CD14-positive monocyte (primary cell): Measurements from ENCODE around the gene YBX2. TPM values are rescaled to one million over a fixed set of nuclear protein-coding genes. Genes with fewer than 3 reads are reported as not detected.

Experiments
- DNase-seq, 3 donors: peaks; one replicate each; pipeline ENCODE4 v3.0.0-alpha.2; 2011 to 2022
- H2AFZ ChIP-seq: 2 replicates; pipeline ENCODE4 v1.6.0; 2012; ENCODE audit warnings: mild to moderate bottlenecking, low read depth, low read length, inconsistent platforms; ENCODE audit not compliant: insufficient read depth, poor library complexity, severe bottlenecking
- H3K27ac ChIP-seq, 2 donors: 1 replicate in 1 of 2; 2 replicates in 1 of 2; pipeline ENCODE4 v1.5.1; 2012 to 2013; ENCODE audit warnings: low read length in 2 of 2, control low read depth in 1 of 2, inconsistent platforms in 1 of 2, low read depth in 1 of 2, mild to moderate bottlenecking in 1 of 2
- H3K27me3 ChIP-seq, 2 donors: one replicate each; pipeline versions ENCODE4 v1.6.0 to v1.6.1; 2011 to 2013; ENCODE audit warnings: low read length in 2 of 2; ENCODE audit not compliant: control insufficient read depth in 2 of 2, insufficient read depth in 2 of 2
- H3K36me3 ChIP-seq, 2 donors: replicated peaks in 1 of 2; 1 replicate in 1 of 2; 2 replicates in 1 of 2; pipeline versions ENCODE4 v1.5.1 to v1.6.1; 2012 to 2013; ENCODE audit warnings: low read length in 2 of 2, control low read depth in 1 of 2, inconsistent platforms in 1 of 2, mild to moderate bottlenecking in 1 of 2; ENCODE audit not compliant: insufficient read depth in 2 of 2, control insufficient read depth in 1 of 2
- H3K4me1 ChIP-seq, 2 donors: 1 replicate in 1 of 2; 2 replicates in 1 of 2; pipeline versions ENCODE4 v1.5.1 to v1.6.1; 2012 to 2013; ENCODE audit warnings: low read length in 2 of 2, control low read depth in 1 of 2, inconsistent platforms in 1 of 2, mild to moderate bottlenecking in 1 of 2, moderate library complexity in 1 of 2; ENCODE audit not compliant: insufficient read depth in 2 of 2, control insufficient read depth in 1 of 2
- H3K4me2 ChIP-seq: replicated peaks from 2 replicates; pipeline ENCODE3; 2012; ENCODE audit warnings: low read length, moderate library complexity, mild to moderate bottlenecking; ENCODE audit not compliant: poor library complexity, severe bottlenecking; ENCODE audit errors: extremely low read depth
- H3K4me3 ChIP-seq, 3 experiments: fragments of 200-600 bp in 1 of 3; sonication (generic) in 1 of 3; replicated peaks in 1 of 3; 1 replicate in 2 of 3; 2 replicates in 1 of 3; pipeline ENCODE4 v1.5.1; 2011 to 2013; ENCODE audit warnings: low read length in 3 of 3, mild to moderate bottlenecking in 3 of 3, control low read depth in 2 of 3, low read depth in 2 of 3, inconsistent platforms in 1 of 3, moderate library complexity in 1 of 3
- H3K79me2 ChIP-seq: 2 replicates; pipeline ENCODE4 v1.6.0; 2012; ENCODE audit warnings: mild to moderate bottlenecking, control low read depth, inconsistent platforms, low read length, moderate library complexity; ENCODE audit not compliant: insufficient read depth
- H3K9ac ChIP-seq: 2 replicates; pipeline ENCODE4 v1.6.0; 2017; ENCODE audit warnings: low read length, mild to moderate bottlenecking; ENCODE audit not compliant: insufficient read depth, poor library complexity, severe bottlenecking
- H3K9me3 ChIP-seq, 2 donors: replicated peaks in 1 of 2; 1 replicate in 1 of 2; 2 replicates in 1 of 2; pipeline versions ENCODE4 v1.5.1 to v1.6.1; 2012 to 2013; ENCODE audit warnings: low read length in 2 of 2, control low read depth in 1 of 2; ENCODE audit not compliant: control insufficient read depth in 1 of 2, insufficient read depth in 1 of 2
- H4K20me1 ChIP-seq: 2 replicates; pipeline ENCODE4 v1.6.0; 2012; ENCODE audit warnings: mild to moderate bottlenecking, low read length, control low read depth, moderate library complexity; ENCODE audit not compliant: insufficient read depth
- H3K27ac Mint-ChIP-seq, 7 donors: one replicate each; pipeline ENCODE4 v1.8.0; 2020; ENCODE audit warnings: mild to moderate bottlenecking in 7 of 7, mixed read lengths in 7 of 7, moderate library complexity in 6 of 7, inconsistent platforms in 2 of 7
- H3K27me3 Mint-ChIP-seq, 3 donors: one replicate each; pipeline ENCODE4 v1.8.0; 2021 to 2022; ENCODE audit warnings: low read depth in 3 of 3, mild to moderate bottlenecking in 3 of 3, mixed read lengths in 3 of 3, moderate library complexity in 3 of 3, inconsistent platforms in 1 of 3
- H3K36me3 Mint-ChIP-seq, 2 donors: one replicate each; pipeline ENCODE4 v1.8.0; 2020; ENCODE audit warnings: mixed read lengths in 2 of 2, inconsistent platforms in 1 of 2, mild to moderate bottlenecking in 1 of 2
- H3K4me1 Mint-ChIP-seq: one replicate; pipeline ENCODE4 v1.8.0; 2020; ENCODE audit warnings: mild to moderate bottlenecking, mixed read lengths
- H3K4me3 Mint-ChIP-seq, 2 donors: one replicate each; pipeline ENCODE4 v1.8.0; 2020; ENCODE audit warnings: mild to moderate bottlenecking in 2 of 2, mixed read lengths in 2 of 2, moderate library complexity in 1 of 2
- H3K9me3 Mint-ChIP-seq, 7 donors: one replicate each; pipeline ENCODE4 v1.8.0; 2020 to 2022; ENCODE audit warnings: mixed read lengths in 7 of 7, mild to moderate bottlenecking in 6 of 7, moderate library complexity in 6 of 7, inconsistent platforms in 2 of 7
- WGBS: methylation state at CpG from one replicate; pipeline ENCODE4 v1.1.5; 2013; ENCODE audit warnings: missing lambda C conversion rate; ENCODE audit not compliant: insufficient coverage; 5-methylcytosine and 5-hydroxymethylcytosine counted together
- intact Hi-C, 2 donors: fragments of 100-400 bp; cut with micrococcal nuclease; formaldehyde crosslinking; loops; one replicate each; pipeline versions ENCODE4 v1.15.0 to v1.15.1; 2023
- polyA plus RNA-seq, 3 donors: library from polyadenylated mRNA; depleted of rRNA in 1 of 3; unstranded in 2 of 3; stranded (reverse) in 1 of 3; fragments of 300-500 nt in 2 of 3; fragments of >200 nt in 1 of 3; fragmentation: Illumina TruSeq in 2 of 3; gene quantifications; 1 replicate in 2 of 3; 2 replicates in 1 of 3; pipeline ENCODE4 v1.2.3, GENCODE V29; 2012 to 2021
- TF ChIP-seq, protein P1 (sequence below): fragments of 200-600 bp; IDR thresholded peaks from one replicate; pipeline ENCODE4 v1.8.0; 2022; ENCODE audit warnings: antibody characterized with exemption, mild to moderate bottlenecking

The YBX2 gene
- polyA plus RNA-seq, 3 donors = not detected

DNA sequence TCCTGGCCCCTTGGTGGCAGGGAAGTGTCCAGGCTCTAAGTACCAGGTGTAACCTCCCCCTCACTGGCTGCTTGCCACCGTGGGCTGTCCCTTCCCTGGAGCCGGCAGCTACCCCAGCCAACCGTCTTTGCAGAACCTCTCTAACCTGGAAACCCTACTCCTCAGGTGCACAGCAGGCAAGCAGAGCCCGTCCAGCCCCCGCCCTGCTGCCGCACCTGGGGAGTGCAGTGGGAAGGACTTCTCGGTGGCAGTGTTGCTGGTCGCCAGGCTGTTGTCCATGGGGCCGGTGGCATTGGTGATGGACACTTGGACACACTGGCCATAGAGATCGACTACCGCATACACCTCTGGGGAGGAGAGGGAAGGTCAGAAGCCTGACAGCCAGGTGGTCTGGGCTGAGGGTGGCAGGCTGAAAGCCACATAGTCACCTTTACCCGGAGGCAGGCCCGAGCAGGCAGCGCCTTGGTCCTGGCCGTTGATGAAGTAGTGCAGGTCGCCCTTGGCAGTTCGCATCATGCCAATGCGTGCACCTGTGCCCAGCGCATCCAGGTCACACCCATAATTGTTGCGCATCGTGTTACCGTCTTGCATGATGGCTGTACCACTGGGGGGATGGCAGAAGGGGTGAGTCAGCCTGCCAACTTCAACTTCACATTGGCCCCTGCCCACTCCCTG is 28.2 kb upstream of the YBX2 start:
- Mint-ChIP-seq H3K4me3 (no peak overlapping the region), H3K36me3 (peaks cover 58 to 95% of the 10 kb centered on the region in 2 donors), H3K4me1 (no peaks in the 10 kb centered on the region), H3K27ac (no peak overlapping the region), H3K27me3 (no peaks in the 10 kb centered on the region), H3K9me3 (no peaks in the 10 kb centered on the region)
- TF ChIP-seq, protein P1, sequence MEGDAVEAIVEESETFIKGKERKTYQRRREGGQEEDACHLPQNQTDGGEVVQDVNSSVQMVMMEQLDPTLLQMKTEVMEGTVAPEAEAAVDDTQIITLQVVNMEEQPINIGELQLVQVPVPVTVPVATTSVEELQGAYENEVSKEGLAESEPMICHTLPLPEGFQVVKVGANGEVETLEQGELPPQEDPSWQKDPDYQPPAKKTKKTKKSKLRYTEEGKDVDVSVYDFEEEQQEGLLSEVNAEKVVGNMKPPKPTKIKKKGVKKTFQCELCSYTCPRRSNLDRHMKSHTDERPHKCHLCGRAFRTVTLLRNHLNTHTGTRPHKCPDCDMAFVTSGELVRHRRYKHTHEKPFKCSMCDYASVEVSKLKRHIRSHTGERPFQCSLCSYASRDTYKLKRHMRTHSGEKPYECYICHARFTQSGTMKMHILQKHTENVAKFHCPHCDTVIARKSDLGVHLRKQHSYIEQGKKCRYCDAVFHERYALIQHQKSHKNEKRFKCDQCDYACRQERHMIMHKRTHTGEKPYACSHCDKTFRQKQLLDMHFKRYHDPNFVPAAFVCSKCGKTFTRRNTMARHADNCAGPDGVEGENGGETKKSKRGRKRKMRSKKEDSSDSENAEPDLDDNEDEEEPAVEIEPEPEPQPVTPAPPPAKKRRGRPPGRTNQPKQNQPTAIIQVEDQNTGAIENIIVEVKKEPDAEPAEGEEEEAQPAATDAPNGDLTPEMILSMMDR = no peak
- Histone ChIP-seq H3K9ac (no peak overlapping the region), H3K4me1 (peaks cover under 1 to 1% of the 10 kb centered on the region in 2 donors), H3K27me3 (no peaks in the 10 kb centered on the region), H3K36me3 (peaks cover 75 to 86% of the 10 kb centered on the region in 2 donors), H3K4me3 (no peak overlapping the region), H2AFZ (no peak overlapping the region), H3K9me3 (no peaks in the 10 kb centered on the region), H4K20me1 (peaks cover 7% of the 10 kb centered on the region), H3K79me2 (peaks cover 7% of the 10 kb centered on the region), H3K27ac (no peak overlapping the region), H3K4me2 (no peak overlapping the region)
- DNase-seq = no peak
- intact Hi-C loops = loop anchor here in 1 of 2 donors (10.0 kb wide), 1 partner anchor 252 kb away; the partner anchor contains the start of gene CD68
- WGBS = 96% methylated on average over 16 of the region's 22 CpGs

DNA sequence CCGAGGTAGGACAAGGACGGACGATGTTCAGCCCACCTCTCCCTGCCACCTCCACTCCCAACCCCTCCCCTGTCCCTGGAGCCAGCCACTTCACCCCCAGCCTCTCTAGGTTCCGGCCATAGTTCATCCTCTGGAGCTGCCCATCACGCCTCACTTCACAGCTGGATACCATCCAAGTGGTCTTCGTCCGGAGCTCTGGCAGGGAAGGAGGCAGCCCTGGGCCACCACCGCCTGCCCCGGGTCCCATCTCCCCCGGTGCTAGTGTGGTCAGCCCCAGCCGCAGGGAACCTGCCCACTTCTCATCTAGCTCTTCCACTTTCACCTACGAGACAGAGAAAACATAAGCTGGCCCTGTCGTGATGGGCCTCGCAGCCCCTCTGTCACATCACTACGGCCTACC is 27.0 kb upstream of the YBX2 start:
- Histone ChIP-seq H3K4me1 (no peaks in the 10 kb centered on the region), H2AFZ (no peak overlapping the region), H3K36me3 (peaks cover 76 to 87% of the 10 kb centered on the region in 2 donors), H3K4me3 (no peak overlapping the region), H3K4me2 (no peak overlapping the region), H3K27me3 (no peaks in the 10 kb centered on the region), H4K20me1 (peaks cover 7% of the 10 kb centered on the region), H3K27ac (no peak overlapping the region), H3K79me2 (no peaks in the 10 kb centered on the region), H3K9ac (no peak overlapping the region), H3K9me3 (no peaks in the 10 kb centered on the region)
- Mint-ChIP-seq H3K4me1 (peaks cover 2% of the 10 kb centered on the region), H3K4me3 (no peak overlapping the region), H3K27me3 (no peaks in the 10 kb centered on the region), H3K36me3 (peaks cover 58 to 93% of the 10 kb centered on the region in 2 donors), H3K9me3 (no peaks in the 10 kb centered on the region), H3K27ac (peak overlapping the region in 2 of 7 donors; percentile 28 to 72)
- TF ChIP-seq, protein P1 = no peak
- no peak for DNase-seq
- intact Hi-C loops = loop anchor here in 1 of 2 donors (10.0 kb wide), 1 partner anchor 253 kb away; the partner anchor contains the start of gene CD68
- WGBS = 97% methylated on average over 13 of the region's 15 CpGs
